GM18507 (cell line): ENCODE results near the gene CTU1.

ENCODE experiments used
- DNase-seq: peaks from one replicate; pipeline ENCODE4 v3.0.0; 2011; ENCODE audit warnings: low read depth; ENCODE audit not compliant: insufficient read length; ENCODE audit errors: extremely low spot score
- FAIRE-seq: peaks from 2 replicates; lab custom pipeline; 2011; peaks lifted over from hg19 to GRCh38; lab: Jason Lieb, UNC

Gene CTU1

DNA sequence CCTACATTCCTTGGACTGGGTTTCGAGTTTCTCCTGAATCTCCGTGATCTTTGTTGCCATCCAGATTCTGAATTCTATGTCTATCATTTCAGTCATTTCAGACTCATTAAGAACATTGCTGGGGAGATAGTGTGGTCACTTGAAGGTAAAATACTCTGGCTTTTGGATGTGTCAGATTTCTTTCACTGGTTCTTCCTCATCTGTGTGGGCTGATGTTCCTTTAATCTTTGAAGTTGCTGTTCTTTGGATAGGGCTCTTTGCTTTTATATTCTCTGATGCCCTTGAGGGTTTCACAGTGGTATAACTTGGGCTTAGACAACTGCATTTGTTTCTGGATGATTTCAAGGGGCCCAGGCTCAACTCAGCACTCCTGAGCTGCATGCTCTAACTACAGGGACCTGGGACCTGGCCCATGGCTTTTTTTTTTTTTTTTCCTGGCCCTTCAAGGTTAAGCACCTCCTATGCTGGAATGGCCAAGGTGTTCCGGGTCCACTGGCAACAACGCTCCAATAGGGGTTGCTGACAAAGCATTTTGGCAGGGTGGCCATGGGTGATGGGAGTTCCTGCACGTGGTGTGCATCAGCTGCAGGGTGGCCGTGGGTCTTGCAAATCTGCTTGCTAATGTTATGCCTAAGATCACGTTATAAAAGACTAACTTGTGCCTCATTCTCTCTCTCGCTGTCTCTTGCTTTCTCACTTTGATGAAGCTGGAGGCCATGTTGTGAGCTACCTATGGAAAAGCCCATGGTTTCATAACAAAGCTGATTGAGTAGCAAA, 28.0 kb upstream of the CTU1 start:
- DNase-seq (no peak), FAIRE-seq (no peak)

DNA sequence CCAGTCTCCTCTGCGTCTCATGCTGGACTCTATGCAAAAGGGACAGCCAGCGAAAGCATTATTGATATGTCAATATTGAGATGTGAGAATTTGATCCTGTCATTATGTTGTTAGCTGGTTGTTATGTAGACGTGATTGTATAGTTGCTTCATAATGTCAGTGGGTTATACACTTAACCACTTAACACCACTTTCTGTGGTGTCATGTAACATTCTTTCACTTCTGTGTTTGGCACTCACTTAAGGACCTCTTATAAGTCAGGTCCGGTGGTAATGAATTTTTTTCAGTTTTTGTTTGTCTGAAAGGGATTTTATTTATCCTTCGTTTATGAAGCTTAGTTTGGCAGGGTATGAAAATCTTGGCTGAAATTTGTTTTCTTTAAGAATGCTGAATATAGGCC, 26.8 kb upstream of the CTU1 start:
- DNase-seq (no peak), FAIRE-seq (no peak)

DNA sequence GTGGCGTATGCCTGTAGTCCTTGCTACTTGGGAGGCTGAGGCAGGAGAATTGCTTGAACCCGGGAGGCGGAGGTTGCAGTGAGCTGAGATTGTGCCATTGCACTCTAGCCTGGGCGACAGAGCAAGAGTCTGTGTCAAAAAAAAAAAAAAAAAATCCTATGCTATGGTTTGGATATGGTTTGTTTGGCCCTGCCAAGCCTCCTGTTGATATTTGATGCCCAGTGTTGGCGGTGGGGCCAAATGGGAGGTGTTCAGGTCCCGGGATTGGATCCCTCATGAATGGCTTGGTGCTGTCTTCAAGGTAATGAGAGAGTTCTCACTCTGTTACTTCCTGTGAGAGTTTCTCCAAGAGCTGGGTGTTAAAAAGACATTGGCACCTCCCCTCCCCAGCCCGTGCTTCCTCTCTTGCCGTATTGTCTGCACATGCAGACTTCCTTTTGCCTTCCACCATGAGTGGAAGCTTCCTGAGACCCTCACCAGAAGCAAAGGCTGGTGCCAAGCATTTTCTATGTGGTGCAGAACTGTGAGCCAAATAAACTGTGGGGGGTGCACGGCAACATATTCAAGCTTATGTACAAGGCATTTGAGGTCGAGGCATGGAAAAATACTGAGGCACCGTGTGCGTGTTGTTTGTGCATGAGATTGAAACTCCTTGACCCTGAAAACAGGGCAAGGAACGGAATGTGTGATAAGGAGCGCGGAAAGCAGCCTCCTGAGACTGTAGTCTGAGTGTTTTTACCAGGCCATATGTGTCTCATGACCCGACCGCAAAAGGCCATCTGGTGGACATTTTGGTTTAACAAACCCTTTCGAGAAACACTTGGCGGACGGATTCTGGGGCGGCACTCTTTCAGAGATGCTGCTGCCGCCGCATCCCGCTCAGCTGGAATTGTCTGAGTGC, 23.8 kb upstream of the CTU1 start:
- no peak for DNase-seq
- FAIRE-seq, result no peak

DNA sequence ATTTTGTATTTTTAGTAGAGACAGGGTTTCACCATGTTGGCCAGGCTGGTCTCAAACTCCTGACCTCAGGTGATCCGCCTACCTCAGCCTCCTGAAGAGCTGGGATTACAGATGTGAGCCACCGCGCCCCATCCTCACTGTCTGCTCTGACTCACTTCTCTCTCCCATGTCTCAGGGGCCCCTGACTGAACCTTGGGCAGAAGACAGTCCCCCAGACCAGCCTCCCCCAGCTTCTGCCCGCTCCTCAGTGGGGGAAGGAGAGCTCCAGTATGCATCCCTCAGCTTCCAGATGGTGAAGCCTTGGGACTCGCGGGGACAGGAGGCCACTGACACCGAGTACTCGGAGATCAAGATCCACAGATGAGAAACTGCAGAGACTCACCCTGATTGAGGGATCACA, 21.5 kb upstream of the CTU1 start:
- DNase-seq, result no peak
- FAIRE-seq, result no peak

DNA sequence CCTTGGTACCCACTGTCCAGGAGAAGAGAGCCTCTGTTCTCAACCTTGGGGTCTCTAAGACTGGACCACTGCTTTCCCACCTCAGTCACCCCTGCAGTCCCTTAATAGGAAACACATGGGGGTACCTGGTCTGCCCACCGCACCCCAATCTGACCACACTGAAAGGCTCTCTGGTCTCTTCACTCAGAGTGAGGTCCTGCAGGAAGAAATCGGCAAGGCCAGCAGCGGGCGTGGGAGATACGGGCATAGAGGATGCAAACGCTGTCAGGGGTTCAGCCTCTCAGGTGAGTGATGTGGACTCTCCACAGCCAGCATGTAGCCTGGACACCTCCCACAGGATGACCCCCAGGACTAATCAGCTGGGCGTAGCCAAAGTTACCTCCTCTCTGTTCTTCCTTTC, 20.0 kb upstream of the CTU1 start:
- FAIRE-seq, result no peak

DNA sequence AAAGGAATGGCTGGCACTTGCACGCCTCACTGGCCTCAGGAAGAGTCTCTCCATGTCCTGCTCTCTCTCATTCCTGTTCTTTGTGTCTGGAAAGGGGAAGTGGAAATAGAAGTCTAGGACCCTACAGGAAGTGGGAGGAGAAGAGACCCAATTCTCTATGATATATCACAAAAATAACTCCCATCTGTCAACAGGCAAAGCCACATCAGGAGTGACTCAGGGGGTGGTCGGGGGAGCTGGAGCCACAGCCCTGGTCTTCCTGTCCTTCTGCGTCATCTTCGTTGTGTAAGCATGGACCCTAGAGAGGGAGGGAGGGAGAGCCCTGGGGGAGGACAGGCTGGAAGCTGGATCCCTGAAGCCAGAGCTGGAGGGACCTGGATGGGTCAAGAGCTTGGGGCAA, 19.5 kb upstream of the CTU1 start:
- DNase-seq (no peak), FAIRE-seq (no peak)

More for the DNA sequence above, 20.0 kb upstream of the CTU1 start:
- no peak for DNase-seq

DNA sequence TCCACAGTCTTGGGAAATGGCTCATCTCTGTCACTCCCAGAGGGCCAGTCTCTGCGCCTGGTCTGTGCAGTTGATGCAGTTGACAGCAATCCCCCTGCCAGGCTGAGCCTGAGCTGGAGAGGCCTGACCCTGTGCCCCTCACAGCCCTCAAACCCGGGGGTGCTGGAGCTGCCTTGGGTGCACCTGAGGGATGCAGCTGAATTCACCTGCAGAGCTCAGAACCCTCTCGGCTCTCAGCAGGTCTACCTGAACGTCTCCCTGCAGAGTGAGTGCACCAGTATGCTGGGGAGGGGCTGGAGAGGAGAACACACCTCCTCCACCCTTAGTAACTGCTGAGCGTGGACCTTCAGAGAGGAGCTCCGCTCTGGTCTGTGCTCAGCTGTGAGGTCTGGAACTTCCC, 18.8 kb upstream of the CTU1 start:
- no peak for DNase-seq

DNA sequence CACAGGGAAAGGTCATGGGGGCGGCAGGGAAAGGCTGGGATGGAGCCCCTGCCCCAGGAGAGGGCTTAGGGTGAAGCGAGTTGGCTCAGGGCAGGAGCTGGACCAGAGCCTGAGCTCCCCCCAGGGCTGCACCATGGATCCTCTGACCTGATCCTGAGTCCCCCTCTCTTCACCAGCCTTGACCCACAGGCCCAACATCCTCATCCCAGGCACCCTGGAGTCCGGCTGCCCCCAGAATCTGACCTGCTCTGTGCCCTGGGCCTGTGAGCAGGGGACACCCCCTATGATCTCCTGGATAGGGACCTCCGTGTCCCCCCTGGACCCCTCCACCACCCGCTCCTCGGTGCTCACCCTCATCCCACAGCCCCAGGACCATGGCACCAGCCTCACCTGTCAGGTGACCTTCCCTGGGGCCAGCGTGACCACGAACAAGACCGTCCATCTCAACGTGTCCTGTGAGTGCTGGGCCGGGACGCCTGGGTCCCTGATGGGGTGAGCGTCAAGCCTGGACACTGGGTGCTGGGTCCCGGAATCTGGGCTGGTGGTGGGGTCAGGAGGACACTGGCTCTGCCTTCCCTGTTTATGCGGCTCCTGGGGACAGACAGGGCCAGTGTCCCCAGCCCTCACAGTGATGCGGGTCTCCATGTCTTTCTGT, 17.3 kb upstream of the CTU1 start:
- DNase-seq (no peak), FAIRE-seq (no peak)

More for the DNA sequence above, 18.8 kb upstream of the CTU1 start:
- no peak for FAIRE-seq

DNA sequence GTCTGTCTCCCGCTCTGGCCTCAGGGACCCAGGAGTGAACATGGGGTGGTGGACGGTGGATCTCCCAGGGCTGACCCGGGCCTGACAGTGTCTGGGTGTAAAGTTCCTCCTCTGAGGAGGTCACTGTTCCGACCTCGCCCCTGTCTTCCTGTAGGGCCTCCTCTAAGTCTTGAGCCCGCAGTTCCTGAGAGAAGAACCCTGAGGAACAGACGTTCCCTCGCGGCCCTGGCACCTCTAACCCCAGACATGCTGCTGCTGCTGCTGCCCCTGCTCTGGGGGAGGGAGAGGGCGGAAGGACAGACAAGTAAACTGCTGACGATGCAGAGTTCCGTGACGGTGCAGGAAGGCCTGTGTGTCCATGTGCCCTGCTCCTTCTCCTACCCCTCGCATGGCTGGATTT, 16.5 kb upstream of the CTU1 start, which contains the start of gene SIGLEC9:
TSS of gene SIGLEC9 (plus strand) at position 178 of the 400 bp plus-strand sequence. CDS start at position 247, 69 bp downstream.
- no peak for DNase-seq
- no peak for FAIRE-seq

DNA sequence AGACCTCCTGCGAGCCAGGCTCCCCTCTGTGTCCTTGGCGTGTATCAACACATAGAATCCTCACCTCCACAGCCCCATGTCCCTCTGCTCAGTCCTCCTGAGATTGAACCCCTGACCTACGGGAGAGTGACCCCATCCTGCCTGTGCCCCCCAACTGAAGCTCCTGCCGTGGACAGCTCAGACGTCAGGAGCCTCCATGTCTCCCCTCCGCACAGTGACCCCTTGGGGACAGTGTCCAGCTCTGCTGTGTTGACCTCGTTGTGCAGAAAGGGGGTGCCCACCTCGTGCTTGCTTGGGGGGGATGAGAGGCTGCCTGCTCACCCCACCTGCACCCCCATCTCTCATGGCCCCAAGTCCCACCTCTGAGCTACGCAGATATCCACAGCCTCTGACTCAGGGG, 16.0 kb upstream of the CTU1 start:
- no peak for FAIRE-seq
- no peak for DNase-seq

DNA sequence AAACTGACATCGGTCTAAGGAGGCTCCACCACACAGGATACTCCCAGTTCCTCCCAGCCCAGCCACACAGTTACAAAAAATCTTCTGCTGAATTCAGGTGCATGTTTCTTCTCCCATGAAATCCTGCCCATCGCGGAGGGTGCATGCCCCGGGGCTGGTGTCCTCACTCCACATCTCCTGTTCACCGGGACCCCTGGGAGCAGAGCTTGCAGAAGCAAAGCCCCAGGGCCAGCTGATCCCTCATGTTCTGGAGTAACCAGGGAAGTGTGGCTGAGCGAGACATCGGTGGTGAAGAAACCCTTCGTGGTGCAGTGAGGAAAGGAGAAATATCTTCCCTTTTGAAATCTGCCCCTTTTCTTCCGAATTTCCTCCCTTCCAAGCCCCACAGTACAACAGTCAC, 15.6 kb upstream of the CTU1 start:
- FAIRE-seq (no peak), DNase-seq (no peak)

DNA sequence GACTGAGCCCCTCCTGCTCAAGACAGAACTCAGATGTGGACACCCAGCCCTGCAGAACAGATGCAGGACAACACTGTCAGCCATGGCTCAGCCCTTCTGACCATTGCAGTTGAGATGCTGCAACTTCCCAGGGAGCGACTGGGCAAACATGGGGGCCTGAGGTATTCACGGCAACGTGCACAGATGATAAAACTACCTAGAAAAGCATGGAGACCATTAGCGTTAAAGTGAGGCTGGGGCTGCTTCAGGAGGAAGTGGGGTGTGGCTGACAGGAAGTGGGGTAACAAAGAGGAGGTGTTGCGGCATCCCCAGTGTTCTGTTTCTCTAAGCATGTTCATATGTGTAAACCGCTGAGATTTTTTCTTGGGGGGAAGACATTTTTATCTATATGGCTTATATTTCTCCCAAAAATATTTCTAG, 15.2 kb upstream of the CTU1 start:
- FAIRE-seq, result peak; percentile 51
- no peak for DNase-seq

DNA sequence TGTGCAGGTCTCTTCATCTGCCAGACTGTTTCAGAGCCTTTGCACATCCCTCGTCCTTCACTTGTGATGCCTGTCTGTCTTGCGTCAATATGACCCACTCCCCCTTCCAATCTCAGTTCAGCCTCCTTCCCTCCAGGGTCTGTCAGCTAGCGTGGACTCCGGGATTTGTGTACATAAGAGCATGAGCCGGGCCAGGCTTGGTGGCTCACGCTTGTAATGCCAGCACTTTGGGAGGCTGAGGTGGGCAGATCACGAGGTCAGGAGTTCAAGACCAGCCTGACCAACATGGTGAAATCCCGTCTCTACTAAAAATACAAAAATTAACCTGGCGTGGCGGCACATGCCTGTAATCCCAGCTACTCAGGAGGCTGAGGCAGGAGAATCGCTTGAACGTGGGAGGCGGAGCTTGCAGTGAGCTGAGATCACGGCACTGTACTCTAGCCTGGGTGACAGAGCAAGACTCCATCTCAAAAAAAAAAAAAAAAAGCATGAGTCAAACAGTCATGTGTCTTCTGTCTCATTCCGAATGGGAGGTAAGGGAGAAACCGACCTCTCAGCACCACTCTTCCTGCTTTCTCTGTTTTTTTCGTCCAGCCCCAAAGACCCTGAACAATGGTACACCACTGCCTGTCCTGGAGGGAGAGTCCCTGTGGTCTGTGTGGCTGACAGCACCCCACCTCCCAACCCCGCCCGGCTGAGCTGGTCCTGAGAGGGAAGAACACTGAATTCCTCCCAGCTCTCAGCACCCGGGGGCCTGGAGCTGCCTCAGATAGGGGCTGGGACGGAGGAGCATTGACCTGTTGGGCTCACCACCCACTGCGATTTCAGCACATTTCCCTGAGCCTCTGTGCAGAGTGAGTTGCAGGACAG, 14.1 kb upstream of the CTU1 start:
- DNase-seq (no peak), FAIRE-seq (no peak)

DNA sequence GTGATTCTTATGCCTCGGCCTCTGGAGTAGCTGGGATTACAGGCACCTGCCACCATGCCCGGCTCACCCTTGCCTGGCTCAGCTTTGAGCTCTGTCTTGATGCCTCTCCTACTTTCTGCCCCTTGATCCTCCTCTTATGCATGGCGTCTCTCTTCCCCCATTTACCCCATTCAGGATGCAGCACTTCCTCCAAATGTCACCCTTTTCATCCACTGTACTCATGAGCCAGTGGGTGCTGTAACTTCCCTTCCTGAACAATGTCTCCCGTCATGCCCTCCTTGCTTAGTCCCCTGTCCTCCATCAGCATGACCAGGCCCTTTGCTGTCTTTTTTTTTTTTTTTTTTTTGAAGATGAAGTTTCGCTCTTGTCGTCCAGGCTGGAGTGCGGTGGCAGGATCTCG, 13.0 kb upstream of the CTU1 start:
- DNase-seq (no peak), FAIRE-seq (no peak)

DNA sequence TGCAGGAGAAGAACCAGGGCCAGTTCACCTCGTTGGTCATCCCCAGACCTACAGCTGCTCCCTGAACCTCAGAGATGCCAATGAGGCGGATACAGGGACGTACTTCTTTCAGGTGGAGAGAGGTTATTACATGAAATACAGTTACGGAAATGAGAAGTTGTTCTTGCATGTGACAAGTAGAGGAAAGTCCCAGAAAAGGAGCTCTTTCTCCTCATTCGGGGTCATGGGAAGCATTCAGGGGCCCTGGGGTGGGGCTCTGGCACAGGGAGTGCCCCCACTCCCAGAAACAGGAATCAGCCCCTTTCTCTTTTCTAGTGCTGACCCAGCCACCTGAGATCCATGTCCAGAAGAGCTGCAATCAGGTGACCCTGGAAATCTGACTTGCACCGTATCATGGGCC, 12.0 kb upstream of the CTU1 start:
- FAIRE-seq, result no peak
- DNase-seq, result no peak

DNA sequence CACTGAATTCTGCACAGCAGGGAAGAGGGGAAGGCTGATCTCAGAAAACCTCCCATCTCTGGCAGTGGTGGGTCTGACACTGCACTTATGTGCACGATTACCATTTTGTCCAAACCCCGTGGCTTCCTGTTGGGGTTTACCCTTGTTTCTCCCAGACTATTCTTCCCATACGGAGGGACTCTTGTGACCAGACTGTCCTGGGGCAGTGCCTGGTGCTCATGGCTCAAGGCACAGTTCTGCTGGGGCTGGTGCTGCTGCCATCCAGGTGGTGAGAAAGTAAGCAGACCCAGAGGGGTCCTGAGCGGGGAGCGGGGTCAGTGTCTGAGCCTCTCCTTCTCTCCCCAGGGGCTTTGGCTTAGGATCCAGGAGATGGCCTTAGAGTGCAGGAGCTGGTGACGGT, 11.4 kb upstream of the CTU1 start:
- FAIRE-seq, result no peak
- DNase-seq, result no peak

DNA sequence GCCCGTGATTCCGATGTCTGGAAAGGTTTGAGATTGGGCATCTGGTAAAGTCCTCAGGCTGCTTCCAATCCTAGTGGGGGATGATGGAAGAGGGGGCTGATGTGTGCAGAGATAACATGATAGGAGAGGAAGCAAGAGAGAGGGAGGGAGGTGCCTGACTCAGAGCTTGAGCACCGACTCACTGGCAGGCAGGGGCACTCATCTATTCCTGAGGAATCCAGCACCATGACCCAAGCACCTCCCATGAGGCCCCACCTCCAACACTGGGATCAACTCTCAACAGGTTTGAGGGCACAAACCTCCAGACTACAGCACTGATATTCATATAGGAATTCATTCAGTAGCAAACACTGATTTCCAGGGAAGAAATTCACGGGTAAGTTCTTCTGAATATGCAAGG, 10.9 kb upstream of the CTU1 start:
- FAIRE-seq (no peak), DNase-seq (no peak)

DNA sequence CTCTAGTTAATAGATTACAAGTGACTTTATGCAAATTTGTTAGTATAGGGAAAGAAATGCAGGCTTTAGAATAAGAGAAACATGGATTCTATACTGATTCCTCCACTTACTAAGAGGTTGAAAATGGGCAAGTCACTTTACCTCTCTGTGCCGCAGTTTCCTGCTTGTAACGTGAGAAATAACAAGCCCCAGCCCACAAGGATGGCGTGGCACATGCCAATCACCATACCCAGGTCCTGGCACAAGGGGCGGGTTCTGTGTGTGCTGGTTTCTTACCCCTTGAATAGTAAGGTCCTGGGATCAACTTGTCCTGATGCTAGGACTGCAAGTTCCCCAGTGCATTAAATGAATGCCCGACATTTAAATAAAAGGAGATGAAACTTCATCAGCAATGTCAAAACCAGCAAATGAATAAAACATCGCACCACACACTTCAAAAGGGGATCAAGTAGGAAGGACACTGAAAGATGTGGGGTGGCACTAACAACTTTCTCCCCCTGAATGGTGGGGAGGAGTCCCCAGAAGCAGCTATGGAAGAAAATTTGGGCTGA, 8.6 kb upstream of the CTU1 start:
- DNase-seq (no peak), FAIRE-seq (no peak)

DNA sequence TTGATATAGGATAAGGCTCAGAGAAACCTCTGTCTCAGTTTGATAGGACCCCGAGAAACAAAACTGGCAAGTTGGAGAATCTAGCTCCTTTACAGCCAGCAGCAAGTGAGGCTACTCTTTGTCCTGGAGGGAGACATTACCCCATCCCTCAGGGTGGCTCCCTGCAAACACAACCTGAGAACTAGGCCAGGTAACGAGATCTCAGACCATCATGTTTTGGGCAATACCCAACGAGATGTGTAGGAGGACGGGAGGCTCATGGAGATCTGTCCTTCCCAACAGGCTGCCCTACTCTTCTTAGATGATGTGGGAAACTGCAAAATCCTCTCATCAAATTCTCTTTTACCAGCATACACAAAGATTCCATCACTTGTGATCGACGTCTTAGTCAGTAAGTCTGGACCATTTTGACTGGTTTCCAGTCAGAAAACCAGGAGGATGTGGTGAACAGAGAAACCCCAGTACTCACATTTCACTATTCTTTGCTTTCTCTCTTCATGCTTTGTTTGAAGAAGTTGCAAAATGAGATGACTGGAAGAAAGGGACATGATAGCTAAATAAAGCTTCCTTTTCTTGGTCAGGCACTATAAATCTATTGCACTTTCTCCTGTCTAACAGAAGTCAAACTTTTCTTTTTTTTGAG, 6.0 kb upstream of the CTU1 start:
- no peak for DNase-seq
- FAIRE-seq, result no peak
